GM23248 (cell line): ENCODE measurements around the gene ANXA11. TPM values are rescaled to one million over a fixed set of nuclear protein-coding genes. Genes with fewer than 3 reads are reported as not detected.

Experiments used
- DNase-seq: peaks from one replicate; pipeline ENCODE4 v3.0.0-alpha.2; 2015
- H2AFZ ChIP-seq: fragments of 200-600 bp; sonication (generic); 2 replicates; pipeline ENCODE4 v1.6.1; 2016; ENCODE audit warnings: antibody characterized with exemption
- H3F3A ChIP-seq: fragments of 200-600 bp; sonication (generic); 2 replicates; pipeline ENCODE4 v1.6.1; 2016; ENCODE audit warnings: mild to moderate bottlenecking, antibody characterized with exemption, mixed run types; ENCODE audit not compliant: insufficient read depth
- H3K27ac ChIP-seq: fragments of 200-600 bp; sonication (generic); 2 replicates; pipeline ENCODE4 v1.5.1; 2016; ENCODE audit warnings: mild to moderate bottlenecking
- H3K27me3 ChIP-seq: fragments of 200-600 bp; sonication (generic); replicated peaks from 2 replicates; pipeline ENCODE4 v1.6.1; 2016; ENCODE audit warnings: mild to moderate bottlenecking; ENCODE audit not compliant: insufficient read depth
- H3K36me3 ChIP-seq: fragments of 200-600 bp; sonication (generic); 2 replicates; pipeline ENCODE4 v1.6.1; 2016; ENCODE audit warnings: low read depth, mild to moderate bottlenecking
- H3K4me1 ChIP-seq: fragments of 200-600 bp; sonication (generic); 2 replicates; pipeline ENCODE4 v1.6.1; 2016; ENCODE audit warnings: mild to moderate bottlenecking; ENCODE audit not compliant: insufficient read depth
- H3K4me2 ChIP-seq: fragments of 200-600 bp; sonication (generic); one replicate; pipeline ENCODE4 v1.6.1; 2016; ENCODE audit warnings: mild to moderate bottlenecking; ENCODE audit not compliant: unreplicated experiment
- H3K4me3 ChIP-seq: fragments of 200-600 bp; sonication (generic); 2 replicates; pipeline ENCODE4 v1.5.1; 2016; ENCODE audit warnings: mild to moderate bottlenecking
- H3K79me2 ChIP-seq: fragments of 200-600 bp; sonication (generic); 2 replicates; pipeline ENCODE4 v1.6.1; 2016; ENCODE audit warnings: mild to moderate bottlenecking; ENCODE audit not compliant: insufficient read depth
- H3K9ac ChIP-seq: fragments of 200-600 bp; sonication (generic); 2 replicates; pipeline ENCODE4 v1.6.1; 2016; ENCODE audit warnings: mild to moderate bottlenecking
- H3K9me2 ChIP-seq: fragments of 200-600 bp; sonication (generic); 2 replicates; pipeline ENCODE4 v1.6.1; 2016; ENCODE audit warnings: mixed run types, mild to moderate bottlenecking, moderate library complexity; ENCODE audit not compliant: insufficient read depth
- H3K9me3 ChIP-seq: fragments of 200-600 bp; sonication (generic); one replicate; pipeline ENCODE4 v1.6.1; 2017; ENCODE audit warnings: low read depth
- H4K20me1 ChIP-seq: fragments of 200-600 bp; sonication (generic); 2 replicates; pipeline ENCODE4 v1.6.0; 2016; ENCODE audit not compliant: insufficient read depth
- EZH2 ChIP-seq: fragments of 200-600 bp; sonication (generic); IDR thresholded peaks from 2 replicates; pipeline ENCODE4 v1.6.1; 2018; ENCODE audit warnings: antibody characterized with exemption, mild to moderate bottlenecking; ENCODE audit not compliant: insufficient read depth, poor library complexity, severe bottlenecking
- EZH2phosphoT487 ChIP-seq: fragments of 200-600 bp; sonication (generic); IDR thresholded peaks from 2 replicates; pipeline ENCODE4 v1.6.1; 2018; ENCODE audit warnings: antibody characterized with exemption, moderate library complexity, mild to moderate bottlenecking, low read depth; ENCODE audit not compliant: insufficient read depth
- WGBS, 2 experiments: methylation state at CpG; one replicate each; pipeline ENCODE4 v1.1.6; 2015 to 2017; ENCODE audit warnings: low lambda C conversion rate in 2 of 2, low coverage in 1 of 2; ENCODE audit errors: missing lambda C conversion rate in 2 of 2; 5-methylcytosine and 5-hydroxymethylcytosine counted together
- in situ Hi-C: fragments of 300-500 bp; cut with MboI; formaldehyde crosslinking; loops from 2 replicates; pipeline ENCODE4 v1.15.0; 2020
- polyA plus RNA-seq: library from polyadenylated mRNA; unstranded; fragments of >200 nt; fragmentation: Nextera tagmentation; extraction: Ambion mirVana; gene quantifications from 2 replicates; pipeline ENCODE4 v1.2.1, GENCODE V29; 2016
- total RNA-seq: library from RNA; depleted of rRNA; stranded (reverse); fragments of >200 nt; shearing (Covaris generic); gene quantifications from 2 replicates; pipeline ENCODE4 v1.2.3, GENCODE V29; 2014

The ANXA11 gene
- total and polyA plus RNA-seq, 2 experiments from 2014 or later: 116 to 189 TPM

DNA sequence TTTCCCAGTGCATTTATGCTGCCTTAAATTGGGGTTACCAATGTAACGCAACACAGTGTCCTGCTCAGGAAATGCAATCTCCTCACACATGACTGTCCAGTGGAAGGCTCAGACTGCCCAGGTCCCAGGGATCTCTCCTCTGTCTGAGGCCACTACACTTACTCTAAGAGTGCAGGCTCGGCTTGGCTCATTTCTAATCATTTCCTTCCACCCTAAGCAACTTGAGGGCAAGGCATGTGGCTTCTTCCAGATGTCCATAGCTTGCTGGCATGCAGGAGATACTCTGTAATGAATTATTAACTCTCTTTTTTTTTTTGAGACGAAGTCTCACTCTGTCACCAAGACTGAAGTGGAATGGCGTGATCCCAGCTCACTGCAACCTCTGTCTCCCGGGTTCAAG is 49.1 kb downstream of the ANXA11 start:
- Histone ChIP-seq H3K4me1 (peaks cover 46% of the 10 kb centered on the region), H3K79me2 (peaks cover 7% of the 10 kb centered on the region; the same call in 1 of the 2 replicates), H3K9me3 (no peaks in the 10 kb centered on the region), H3K4me2 (peak overlapping the region; percentile 61), H3K4me3 (no peak overlapping the region), H3F3A (peaks cover 69% of the 10 kb centered on the region), H3K9ac (peak overlapping the region; percentile 72), H3K27ac (peak overlapping the region; percentile 86), H3K9me2 (no peaks in the 10 kb centered on the region), H3K27me3 (no peaks in the 10 kb centered on the region), H4K20me1 (no peaks in the 10 kb centered on the region), H3K36me3 (peaks cover 31% of the 10 kb centered on the region), H2AFZ (no peak overlapping the region)
- TF ChIP-seq EZH2 (no peak), EZH2phosphoT487 (no peak)
- 46 to 49% methylated on average over 5 of the region's 5 CpGs for WGBS, 2 experiments
- in situ Hi-C loops: no loop called here
- no peak for DNase-seq

DNA sequence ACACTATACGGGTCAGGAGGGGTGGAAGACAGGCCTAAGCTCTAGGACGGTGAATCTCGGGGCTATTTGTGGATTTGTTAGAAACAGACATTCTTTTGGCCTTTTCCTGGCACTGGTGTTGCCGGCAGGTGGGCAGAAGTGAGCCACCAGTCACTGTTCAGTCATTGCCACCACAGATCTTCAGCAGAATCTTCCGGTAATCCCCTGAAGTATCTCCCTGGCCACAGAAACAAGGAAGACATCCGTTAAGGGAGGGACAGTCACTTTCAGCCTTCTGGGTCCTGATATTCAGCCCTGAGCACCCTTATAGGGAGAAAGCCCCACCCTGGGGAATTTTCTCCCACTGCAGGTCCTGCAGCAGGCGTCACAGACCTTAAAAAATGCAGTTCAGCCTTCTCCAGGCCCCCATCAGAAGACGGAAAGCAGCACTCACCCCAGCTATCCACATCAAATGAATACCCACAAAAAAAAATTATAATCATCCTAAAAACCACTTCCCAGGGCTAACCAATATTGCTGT is 49.6 kb downstream of the ANXA11 start:
- WGBS, 2 experiments: 32% methylated on average over 8 of the region's 8 CpGs
- peaks cover 7% of the 10 kb centered on the region; the same call in 1 of the 2 replicates for H3K79me2 ChIP-seq
- H3K9me3 ChIP-seq: no peaks in the 10 kb centered on the region
- peak overlapping the region; percentile 61 for H3K4me2 ChIP-seq
- H3K4me3 ChIP-seq: peak overlapping the region; percentile 13
- H3K27ac ChIP-seq: peak overlapping the region; percentile 86
- peak overlapping the region; percentile 72 for H3K9ac ChIP-seq
- in situ Hi-C loops: no loop called here
- TF ChIP-seq EZH2phosphoT487: no peak
- TF ChIP-seq EZH2: no peak
- DNase-seq: no peak
- peaks cover 30% of the 10 kb centered on the region for H3K36me3 ChIP-seq
- no peaks in the 10 kb centered on the region for H3K27me3 ChIP-seq
- no peaks in the 10 kb centered on the region for H3K9me2 ChIP-seq
- no peak overlapping the region for H2AFZ ChIP-seq
- H4K20me1 ChIP-seq: no peaks in the 10 kb centered on the region
- peaks cover 46% of the 10 kb centered on the region for H3K4me1 ChIP-seq
- peaks cover 66% of the 10 kb centered on the region for H3F3A ChIP-seq

DNA sequence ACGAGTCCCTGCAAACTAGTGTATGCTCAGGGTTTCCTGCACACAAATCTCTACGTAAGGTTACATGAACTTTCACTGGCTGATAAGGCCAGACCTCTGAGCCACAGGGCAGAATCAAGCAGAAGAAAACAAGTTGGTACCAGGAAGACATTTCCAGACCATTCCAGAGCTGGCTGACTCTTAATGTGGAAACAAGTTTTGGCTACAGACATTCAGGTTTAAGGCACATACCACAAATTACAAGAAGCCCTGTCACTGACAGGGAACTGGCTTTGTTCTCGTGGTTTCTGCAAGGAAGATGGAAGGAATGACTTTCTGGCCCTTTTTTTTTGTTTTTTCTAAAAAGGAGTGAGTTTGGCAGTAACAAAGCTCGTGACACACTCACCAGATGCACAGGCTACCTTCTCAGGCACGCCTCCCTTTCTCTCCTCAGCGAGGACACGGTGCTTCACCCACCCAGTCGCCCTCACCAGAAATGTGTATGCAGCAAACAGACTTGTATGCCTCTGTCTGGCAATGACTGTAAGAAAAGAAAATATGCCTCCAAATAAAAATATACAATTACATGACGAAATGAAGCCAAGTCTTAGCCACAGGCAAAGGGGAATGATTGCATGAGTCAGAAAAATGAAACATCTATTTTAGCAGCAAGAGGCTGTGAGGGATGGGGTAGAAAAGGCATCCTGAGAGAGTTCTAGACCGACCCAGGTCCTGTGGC is 50.2 kb downstream of the ANXA11 start:
- Histone ChIP-seq H3K27ac (peak overlapping the region; percentile 86), H3K9ac (peak overlapping the region; percentile 72), H3K4me2 (peak overlapping the region; percentile 61), H3K4me1 (peaks cover 46% of the 10 kb centered on the region), H3K9me2 (no peaks in the 10 kb centered on the region), H3K9me3 (no peaks in the 10 kb centered on the region), H3K36me3 (peaks cover 34% of the 10 kb centered on the region), H3K79me2 (peaks cover 7% of the 10 kb centered on the region; the same call in 1 of the 2 replicates), H4K20me1 (no peaks in the 10 kb centered on the region), H3K4me3 (peak overlapping the region; percentile 15), H3K27me3 (no peaks in the 10 kb centered on the region), H3F3A (peaks cover 65% of the 10 kb centered on the region), H2AFZ (no peak overlapping the region)
- DNase-seq: peak; percentile 95
- 1 to 3% methylated on average over 10 of the region's 10 CpGs for WGBS, 2 experiments
- TF ChIP-seq EZH2 (no peak), EZH2phosphoT487 (no peak; the same call in 1 of the 2 replicates)
- in situ Hi-C loops: no loop called here

DNA sequence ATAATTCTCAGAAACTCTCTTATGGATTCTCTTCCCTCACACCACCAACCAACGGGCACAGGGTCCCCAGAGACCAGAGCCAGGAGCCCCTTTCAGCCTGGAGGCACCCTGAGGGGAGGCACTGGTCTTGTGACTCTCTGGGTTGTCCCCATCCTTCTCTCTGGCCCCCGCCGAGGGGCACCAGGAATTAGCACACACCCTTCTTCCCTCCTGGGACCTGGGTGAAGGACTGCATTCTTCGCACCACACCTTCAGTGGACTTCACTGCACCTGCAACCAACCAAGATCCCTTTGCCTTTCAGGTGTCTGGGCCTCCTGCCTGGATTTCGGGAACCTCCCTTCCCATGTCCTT is 50.7 kb downstream of the ANXA11 start:
- Histone ChIP-seq H3F3A (peaks cover 60% of the 10 kb centered on the region), H3K27ac (peak overlapping the region; percentile 86), H3K79me2 (peaks cover 7% of the 10 kb centered on the region; the same call in 1 of the 2 replicates), H2AFZ (no peak overlapping the region), H3K27me3 (no peaks in the 10 kb centered on the region), H3K9me3 (no peaks in the 10 kb centered on the region), H3K4me3 (peak overlapping the region; percentile 15), H3K4me2 (peak overlapping the region; percentile 54), H4K20me1 (no peaks in the 10 kb centered on the region), H3K9ac (peak overlapping the region; percentile 72), H3K9me2 (no peaks in the 10 kb centered on the region), H3K36me3 (peaks cover 36% of the 10 kb centered on the region), H3K4me1 (peaks cover 46% of the 10 kb centered on the region)
- WGBS, 2 experiments: 70 to 75% methylated on average over 5 of the region's 5 CpGs
- no peak for DNase-seq
- TF ChIP-seq EZH2: no peak
- TF ChIP-seq EZH2phosphoT487: no peak
- in situ Hi-C loops: no loop called here
